Right lobe of liver (tissue), 6 donors: ENCODE measurements around the gene FAM78A. TPM values are rescaled to one million over a fixed set of nuclear protein-coding genes. Genes with fewer than 3 reads are reported as not detected.

Experiments
- ATAC-seq, 4 donors: fragments of 200-7000 bp; cut with Tn5 transposase; one replicate each; pipeline ENCODE4 v1.9.1; 2020; ENCODE audit warnings: mild to moderate bottlenecking in 4 of 4, moderate library complexity in 4 of 4
- DNase-seq, 3 donors: peaks; one replicate each; pipeline ENCODE4 v3.0.0-alpha.2; 2020
- H3K27ac ChIP-seq, 3 donors: fragments of 200-600 bp; one replicate each; pipeline ENCODE4 v1.8.0; 2022
- H3K27me3 ChIP-seq, 2 donors: fragments of 200-600 bp; one replicate each; pipeline ENCODE4 v1.8.0; 2022
- H3K36me3 ChIP-seq, 4 donors: fragments of 200-600 bp; sonication (generic) in 1 of 4; one replicate each; pipeline versions ENCODE4 v1.5.1 to v1.8.0; 2017 to 2022; ENCODE audit warnings: control low read depth in 1 of 4
- H3K4me1 ChIP-seq, 4 donors: fragments of 200-600 bp; sonication (generic) in 1 of 4; one replicate each; pipeline versions ENCODE4 v1.5.1 to v1.8.0; 2017 to 2022; ENCODE audit warnings: control low read depth in 1 of 4
- H3K4me3 ChIP-seq, 3 donors: fragments of 200-600 bp; one replicate each; pipeline ENCODE4 v1.8.0; 2022
- H3K9me3 ChIP-seq, 4 donors: fragments of 200-600 bp; sonication (generic) in 1 of 4; one replicate each; pipeline versions ENCODE4 v1.5.1 to v1.8.0; 2017 to 2022; ENCODE audit warnings: control low read depth in 1 of 4
- CTCF ChIP-seq, 4 donors: fragments of 200-600 bp in 3 of 4; fragments of 450-650 bp in 1 of 4; IDR thresholded peaks; one replicate each; pipeline versions ENCODE4 v1.5.1 to v1.8.0; 2016 to 2022; ENCODE audit warnings: antibody characterized with exemption in 4 of 4, mild to moderate bottlenecking in 2 of 4
- POLR2A ChIP-seq: fragments of 450-650 bp; IDR thresholded peaks from one replicate; pipeline ENCODE4 v1.6.1; 2017; ENCODE audit warnings: antibody characterized with exemption, mild to moderate bottlenecking
- WGBS: methylation state at CpG from one replicate; pipeline ENCODE4 v1.1.6; 2018; ENCODE audit warnings: low coverage, low lambda C conversion rate; ENCODE audit not compliant: insufficient coverage; ENCODE audit errors: missing lambda C conversion rate; 5-methylcytosine and 5-hydroxymethylcytosine counted together
- intact Hi-C, 2 donors: fragments of 100-400 bp; cut with DNase I; formaldehyde crosslinking; loops; one replicate each; pipeline versions ENCODE4 v1.11.2 to v1.14.1; 2022
- total RNA-seq, 6 experiments: library from RNA; depleted of rRNA in 2 of 6; stranded (reverse); fragments of >200 nt in 2 of 6; fragmentation: NEBNext Ultra II Directional in 3 of 6; extraction: Animal tissue kit (Norgen Biotek cat#: 25700) in 3 of 6; gene quantifications; one replicate each; pipeline versions ENCODE4 v1.1.0 to v1.2.4, GENCODE V29; 2016 to 2023
- donor health status: DM: no; HTN: yes; CAD: no.
- donor health status: DM: no; HTN: no; CAD: no.
- donor health status: DM: no; HTN: no; CAD: no.
- donor health status: DM: no; HTN: yes; CAD: no.
- donor health status: DM: no; HTN: yes; CAD: no.

Gene FAM78A
- total RNA-seq, 6 experiments from 2014 or later: 0.92 to 2.4 (median 1.6) TPM

GRCh38 chr9:131300444-131300843 lies 24.1 kb upstream of the FAM78A start:
- Histone ChIP-seq H3K27me3 (no peaks in the 10 kb centered on the region), H3K27ac (no peak overlapping the region), H3K4me3 (no peak overlapping the region), H3K9me3 (no peaks in the 10 kb centered on the region), H3K4me1 (no peaks in the 10 kb centered on the region), H3K36me3 (no peaks in the 10 kb centered on the region)
- TF ChIP-seq CTCF (IDR thresholded peaks at IDR 0.05): no peak
- no peak for TF ChIP-seq POLR2A
- intact Hi-C loops: no loop called here
- no peak for ATAC-seq
- DNase-seq: no peak

GRCh38 chr9:131299961-131300347 lies 23.6 kb upstream of the FAM78A start:
- 48% methylated on average over 3 of the region's 5 CpGs for WGBS
- Histone ChIP-seq H3K36me3 (no peaks in the 10 kb centered on the region), H3K4me1 (no peaks in the 10 kb centered on the region), H3K4me3 (no peak overlapping the region), H3K27ac (no peak overlapping the region), H3K9me3 (no peaks in the 10 kb centered on the region), H3K27me3 (no peaks in the 10 kb centered on the region)
- intact Hi-C loops: no loop called here
- DNase-seq (no peak), ATAC-seq (no peak)
- TF ChIP-seq POLR2A (no peak), CTCF (IDR thresholded peaks at IDR 0.05) (no peak)

GRCh38 chr9:131299346-131299960 lies 23.1 kb upstream of the FAM78A start:
- TF ChIP-seq CTCF (IDR thresholded peaks at IDR 0.05): no peak
- no peak for TF ChIP-seq POLR2A
- 51% methylated on average over 8 of the region's 22 CpGs for WGBS
- H3K4me3 ChIP-seq: no peak overlapping the region
- intact Hi-C loops: no loop called here
- H3K9me3 ChIP-seq: no peaks in the 10 kb centered on the region
- DNase-seq (no peak), ATAC-seq (no peak)
- H3K36me3 ChIP-seq: no peaks in the 10 kb centered on the region
- H3K4me1 ChIP-seq: no peaks in the 10 kb centered on the region
- H3K27ac ChIP-seq: no peak overlapping the region
- no peaks in the 10 kb centered on the region for H3K27me3 ChIP-seq

GRCh38 chr9:131298816-131299215 lies 22.5 kb upstream of the FAM78A start:
- 93% methylated on average over 2 of the region's 12 CpGs for WGBS
- DNase-seq (no peak), ATAC-seq (no peak)
- Histone ChIP-seq H3K27ac (no peak overlapping the region), H3K9me3 (no peaks in the 10 kb centered on the region), H3K4me3 (no peak overlapping the region), H3K27me3 (no peaks in the 10 kb centered on the region), H3K4me1 (no peaks in the 10 kb centered on the region), H3K36me3 (no peaks in the 10 kb centered on the region)
- intact Hi-C loops: no loop called here
- no peak for TF ChIP-seq POLR2A
- TF ChIP-seq CTCF (IDR thresholded peaks at IDR 0.05): no peak

- no peaks in the 10 kb centered on the region for H3K27me3 ChIP-seq
- no peaks in the 10 kb centered on the region for H3K4me1 ChIP-seq
- no peak for ATAC-seq
- intact Hi-C loops: no loop called here
- no peaks in the 10 kb centered on the region for H3K9me3 ChIP-seq
- no peak for TF ChIP-seq POLR2A
- TF ChIP-seq CTCF (IDR thresholded peaks at IDR 0.05): no peak
- no peaks in the 10 kb centered on the region for H3K36me3 ChIP-seq
- WGBS: 82% methylated on average over 2 of the region's 5 CpGs
- DNase-seq: no peak
- H3K4me3 ChIP-seq: no peak overlapping the region
- H3K27ac ChIP-seq: no peak overlapping the region
These were observed 22.0 kb upstream of the FAM78A start for GRCh38 chr9:131298341-131298740.
